ENCODE results near the gene FZD2.
"Not testable (repeated sequence)": the region's sequence is repeated elsewhere in the genome, so short reads cannot be mapped to it uniquely, and the experiment has no call there.

FZD2 gene

DNA sequence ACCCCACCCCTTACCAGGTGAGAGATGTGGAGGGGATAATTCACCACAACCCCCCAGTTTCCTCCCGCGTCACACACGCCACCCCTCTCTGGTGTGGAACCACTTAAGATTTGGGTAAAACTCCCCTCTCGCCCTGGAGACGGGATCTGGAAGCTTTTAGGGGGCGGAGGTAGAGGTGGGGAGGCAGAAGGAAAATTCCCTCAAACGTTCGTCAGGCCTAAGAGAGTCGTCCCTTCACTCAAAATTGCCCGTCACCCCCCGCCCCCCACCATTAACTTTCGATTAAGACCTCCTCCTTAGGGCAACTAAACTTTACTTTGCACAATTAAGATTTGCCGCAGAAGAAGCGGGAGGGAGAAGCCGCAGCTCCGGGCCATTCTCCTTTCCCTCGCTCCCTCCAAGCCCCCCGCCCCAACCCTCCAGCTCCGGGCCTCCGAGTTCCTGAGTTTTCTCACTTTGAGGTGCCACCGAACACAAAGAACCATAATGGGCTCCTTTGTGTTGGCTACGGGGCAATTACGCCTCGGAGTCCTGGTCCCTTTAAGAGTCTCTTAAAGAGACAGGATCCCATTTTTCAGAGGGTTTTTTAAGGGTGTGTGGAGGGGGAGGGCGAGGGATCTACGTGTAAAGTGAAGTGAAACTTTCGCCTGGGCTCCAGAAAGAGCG is 985 bp upstream of the FZD2 start:
- H3K36me3 ChIP-seq (replicated peaks): 0 out of 2 replicates have a peak, but pooled peaks cover 3% of the 10 kb centered on the region
- DNase-seq (ENCODE audit: low spot score in 2 of 2): peak; percentile 79 to 88
- peaks cover 14% of the 10 kb centered on the region for H3K4me1 ChIP-seq
- in situ Hi-C loops (cut with MboI; ENCODE audit: low sequenced_read_pairs): no loop called here
- H3K9me3 ChIP-seq: 0 out of 2 replicates have a peak, but pooled peaks cover 2% of the 10 kb centered on the region
- H3K4me3 ChIP-seq: peak overlapping the region; percentile 47
- H3K27me3 ChIP-seq (ENCODE audit: low read depth): no peaks in the 10 kb centered on the region

- Histone ChIP-seq H3K36me3 (replicated peaks) (0 out of 2 replicates have a peak, but pooled peaks cover 3% of the 10 kb centered on the region), H3K4me3 (peak overlapping the region; percentile 47), H3K9me3 (0 out of 2 replicates have a peak, but pooled peaks cover 2% of the 10 kb centered on the region), H3K27me3 (ENCODE audit: low read depth) (no peaks in the 10 kb centered on the region), H3K4me1 (peaks cover 15% of the 10 kb centered on the region)
- DNase-seq (ENCODE audit: low spot score in 2 of 2): no peak
- in situ Hi-C loops (cut with MboI; ENCODE audit: low sequenced_read_pairs): no loop called here
Observed at GRCh38 chr17:44557651-44558285, 484 bp downstream of the FZD2 start.

- DNase-seq (ENCODE audit: low spot score in 2 of 2): no peak
- H3K36me3 ChIP-seq (replicated peaks): 0 out of 2 replicates have a peak, but pooled peaks cover 3% of the 10 kb centered on the region
- peaks cover 15% of the 10 kb centered on the region for H3K4me1 ChIP-seq
- H3K4me3 ChIP-seq: no peak overlapping the region
- H3K9me3 ChIP-seq: 0 out of 2 replicates have a peak, but pooled peaks cover 2% of the 10 kb centered on the region
- in situ Hi-C loops (cut with MboI; ENCODE audit: low sequenced_read_pairs): no loop called here
- no peaks in the 10 kb centered on the region for H3K27me3 ChIP-seq (ENCODE audit: low read depth)
Observed at GRCh38 chr17:44558334-44558709, 1.0 kb downstream of the FZD2 start.

- H3K4me3 ChIP-seq: peak overlapping the region; percentile 13; the same call in 1 of the 2 replicates
- no peak for DNase-seq (ENCODE audit: low spot score in 2 of 2)
- H3K4me1 ChIP-seq: peaks cover 15% of the 10 kb centered on the region
- 0 out of 2 replicates have a peak, but pooled peaks cover 3% of the 10 kb centered on the region for H3K36me3 ChIP-seq (replicated peaks)
- H3K9me3 ChIP-seq: 0 out of 2 replicates have a peak, but pooled peaks cover 2% of the 10 kb centered on the region
- H3K27me3 ChIP-seq (ENCODE audit: low read depth): no peaks in the 10 kb centered on the region
- in situ Hi-C loops (cut with MboI; ENCODE audit: low sequenced_read_pairs): no loop called here
Observed at GRCh38 chr17:44558710-44559633, 1.7 kb downstream of the FZD2 start.

DNA sequence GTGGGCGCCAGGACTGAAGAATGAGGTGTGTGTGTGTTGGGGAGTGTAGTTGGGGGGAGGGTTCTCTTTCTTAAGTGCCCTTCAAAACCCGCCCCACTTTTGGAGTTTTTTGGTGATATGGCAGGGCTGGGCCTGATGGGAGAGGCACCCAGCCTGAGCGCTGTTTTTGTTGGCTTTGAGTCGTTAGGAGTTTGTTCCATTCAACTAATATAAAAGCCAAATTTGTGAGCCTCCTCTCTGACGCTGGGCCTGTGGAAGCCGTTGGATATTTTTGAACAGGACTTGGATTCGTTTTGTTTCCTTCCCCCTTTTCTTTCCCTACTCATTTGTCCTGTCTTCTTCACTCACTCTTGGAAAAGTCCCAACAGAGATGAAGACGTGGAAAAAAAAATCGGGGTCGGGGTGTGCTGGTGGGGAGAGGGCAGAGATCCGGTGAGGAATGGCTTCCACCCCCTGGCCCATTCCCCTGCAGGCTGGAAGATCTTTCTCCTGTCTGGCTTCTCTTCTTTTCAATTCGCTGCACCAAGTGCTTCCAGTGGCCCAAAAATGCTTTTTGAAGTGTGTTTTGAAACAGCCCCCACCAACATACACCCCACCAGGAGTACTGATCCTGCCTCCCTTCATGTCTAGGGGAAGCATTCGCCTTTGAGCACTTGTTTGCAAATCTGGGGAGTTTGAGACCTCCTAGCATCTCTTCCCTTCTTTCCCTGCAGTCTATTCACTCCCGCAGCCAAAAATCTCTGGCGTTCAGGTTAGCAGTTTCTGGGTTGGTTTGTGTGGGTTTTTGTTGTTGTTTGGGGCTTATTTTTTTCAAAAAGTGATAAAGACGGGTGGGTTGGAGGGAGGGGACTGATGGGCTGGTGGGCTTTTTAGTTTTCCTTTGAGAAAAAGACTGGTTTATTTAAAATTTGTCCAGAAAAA is 2.6 kb downstream of the FZD2 start:
- H3K9me3 ChIP-seq: 0 out of 2 replicates have a peak, but pooled peaks cover 2% of the 10 kb centered on the region
- in situ Hi-C loops (cut with MboI; ENCODE audit: low sequenced_read_pairs): no loop called here
- peaks cover 15% of the 10 kb centered on the region for H3K4me1 ChIP-seq
- DNase-seq (ENCODE audit: low spot score in 2 of 2): no peak
- no peaks in the 10 kb centered on the region for H3K27me3 ChIP-seq (ENCODE audit: low read depth)
- H3K36me3 ChIP-seq (replicated peaks): 0 out of 2 replicates have a peak, but pooled peaks cover 3% of the 10 kb centered on the region
- H3K4me3 ChIP-seq: peak overlapping the region; percentile 13

- in situ Hi-C loops (cut with MboI; ENCODE audit: low sequenced_read_pairs): no loop called here
- DNase-seq (ENCODE audit: low spot score in 2 of 2): no peak
- 0 out of 2 replicates have a peak, but pooled peaks cover 10% of the 10 kb centered on the region for H3K9me3 ChIP-seq
- no peaks in the 10 kb centered on the region for H3K27me3 ChIP-seq (ENCODE audit: low read depth)
- peaks cover 8% of the 10 kb centered on the region for H3K4me1 ChIP-seq
- H3K4me3 ChIP-seq: no peak overlapping the region
- 0 out of 2 replicates have a peak, but pooled peaks cover 3% of the 10 kb centered on the region for H3K36me3 ChIP-seq (replicated peaks)
Observed at GRCh38 chr17:44561237-44561623, 3.9 kb downstream of the FZD2 start.

- Histone ChIP-seq H3K36me3 (replicated peaks) (no peaks in the 10 kb centered on the region), H3K9me3 (0 out of 2 replicates have a peak, but pooled peaks cover 10% of the 10 kb centered on the region), H3K4me1 (peaks cover 8% of the 10 kb centered on the region), H3K27me3 (ENCODE audit: low read depth) (no peaks in the 10 kb centered on the region), H3K4me3 (no peak overlapping the region)
- DNase-seq (ENCODE audit: low spot score in 2 of 2): no peak
- in situ Hi-C loops (cut with MboI; ENCODE audit: low sequenced_read_pairs): no loop called here
Observed at GRCh38 chr17:44564429-44564828, 7.1 kb downstream of the FZD2 start.

DNA sequence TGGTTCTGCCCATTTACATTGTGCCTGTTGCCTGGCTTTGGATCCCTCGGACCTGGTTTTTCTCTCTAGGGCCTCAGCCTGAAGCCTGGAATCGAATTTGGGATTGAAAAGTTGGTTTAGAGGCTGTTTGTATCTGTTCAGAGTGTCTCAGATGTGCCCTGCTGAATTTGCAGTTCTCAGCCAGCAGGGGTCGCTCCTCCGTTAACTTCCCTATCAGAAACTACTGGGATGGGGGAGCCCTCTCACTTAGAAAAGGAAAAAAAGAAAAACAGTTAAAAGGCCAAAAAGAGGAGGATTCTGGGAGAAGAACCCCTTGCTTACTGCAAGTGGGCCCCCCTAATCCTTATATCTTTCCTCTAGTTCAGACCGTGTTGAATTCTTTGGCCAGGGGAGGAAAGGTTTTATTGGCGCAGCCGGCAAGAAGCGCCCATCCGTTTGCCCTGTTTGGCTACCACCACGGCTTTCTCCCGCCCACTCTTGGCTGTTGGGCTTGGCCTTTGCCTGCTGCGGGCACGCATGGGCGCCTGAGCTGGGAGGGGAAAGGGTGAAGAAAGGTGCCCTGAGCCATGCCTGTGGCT is 8.7 kb downstream of the FZD2 start:
- H3K27me3 ChIP-seq (ENCODE audit: low read depth): no peaks in the 10 kb centered on the region
- H3K4me1 ChIP-seq: peaks cover 3% of the 10 kb centered on the region
- in situ Hi-C loops (cut with MboI; ENCODE audit: low sequenced_read_pairs): no loop called here
- H3K9me3 ChIP-seq: 0 out of 2 replicates have a peak, but pooled peaks cover 7% of the 10 kb centered on the region
- no peak overlapping the region for H3K4me3 ChIP-seq
- no peak for DNase-seq (ENCODE audit: low spot score in 2 of 2)
- no peaks in the 10 kb centered on the region for H3K36me3 ChIP-seq (replicated peaks)

DNA sequence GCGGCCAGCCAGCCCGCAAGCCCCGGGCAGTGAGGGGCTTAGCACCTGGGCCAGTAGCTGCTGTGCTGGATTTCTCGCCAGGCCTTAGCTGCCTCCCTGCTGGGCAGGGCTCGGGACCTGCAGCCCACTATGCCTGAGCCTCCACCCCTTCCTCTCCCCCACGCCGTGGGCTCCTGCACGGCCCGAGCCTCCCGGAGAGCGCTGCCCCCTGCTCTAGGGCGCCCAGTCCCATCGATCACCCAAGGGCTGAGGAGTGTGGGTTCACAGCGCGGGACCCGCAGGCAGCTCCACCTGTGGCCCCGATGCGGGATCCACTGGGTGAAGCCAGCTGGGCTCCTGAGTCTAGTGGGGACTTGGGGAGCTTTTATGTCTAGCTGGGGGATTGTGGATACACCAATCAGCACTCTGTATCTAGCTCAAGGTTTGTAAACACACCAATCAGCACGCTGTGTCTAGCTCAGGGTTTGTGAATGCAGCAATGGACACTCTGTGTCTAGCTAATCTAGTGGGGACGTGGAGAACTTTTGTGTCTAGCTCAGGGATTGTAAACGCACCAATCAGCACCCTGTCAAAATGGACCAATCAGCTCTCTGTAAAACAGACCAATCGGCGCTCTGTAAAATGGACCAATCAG is 11.1 kb downstream of the FZD2 start:
- not testable (repeated sequence) for DNase-seq (ENCODE audit: low spot score in 2 of 2); H3K9me3 ChIP-seq

DNA sequence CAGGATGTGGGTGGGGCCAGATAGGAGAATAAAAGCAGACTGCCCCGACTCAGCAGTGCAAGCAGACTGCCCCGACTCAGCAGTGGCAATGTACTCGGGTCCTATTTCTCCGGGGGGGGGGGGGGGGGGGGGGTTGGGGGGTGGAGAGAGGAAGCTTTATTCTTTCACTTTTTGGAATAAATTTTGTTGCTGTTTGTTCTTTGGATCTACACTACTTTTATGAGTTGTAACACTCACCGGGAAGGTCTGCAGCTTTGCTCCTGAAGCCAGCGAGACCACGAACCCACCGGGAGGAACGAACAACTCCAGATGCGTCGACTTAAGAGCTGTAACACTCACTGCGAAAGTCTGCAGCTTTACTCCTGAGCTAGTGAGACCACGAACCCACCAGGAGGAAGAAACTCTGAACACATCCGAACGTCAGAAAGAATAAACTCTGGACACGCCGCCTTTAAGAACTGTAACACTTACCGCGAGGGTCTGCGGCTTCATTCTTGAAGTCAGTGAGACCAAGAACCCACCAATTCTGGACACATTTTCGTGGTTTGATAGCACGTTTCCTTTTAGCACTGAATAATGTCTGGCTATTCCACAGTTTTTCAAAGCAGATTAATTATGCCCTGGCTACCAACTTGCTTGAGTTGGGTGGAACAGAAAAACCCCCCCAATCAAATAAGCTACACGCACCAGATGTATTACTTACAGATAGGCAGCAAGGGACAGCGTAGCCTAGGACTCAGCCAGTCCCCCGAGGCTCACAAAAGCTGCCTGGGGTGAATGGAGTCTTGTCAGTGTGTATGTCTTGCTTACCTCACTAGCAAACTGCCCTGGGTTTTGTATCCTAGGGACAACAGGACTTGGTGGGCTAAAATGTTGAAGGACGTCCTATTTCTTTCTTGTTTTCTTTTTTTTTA is 11.9 kb downstream of the FZD2 start:
- in situ Hi-C loops (cut with MboI; ENCODE audit: low sequenced_read_pairs): no loop called here
- no peaks in the 10 kb centered on the region for H3K4me1 ChIP-seq
- H3K36me3 ChIP-seq (replicated peaks): no peaks in the 10 kb centered on the region
- 0 out of 2 replicates have a peak, but pooled peaks cover 7% of the 10 kb centered on the region for H3K9me3 ChIP-seq
- no peaks in the 10 kb centered on the region for H3K27me3 ChIP-seq (ENCODE audit: low read depth)
- DNase-seq (ENCODE audit: low spot score in 2 of 2): peak in 1 of 2 experiments; percentile 38
- H3K4me3 ChIP-seq: no peak overlapping the region

More for the DNA sequence above, 11.1 kb downstream of the FZD2 start:
- H3K4me1 ChIP-seq; H3K4me3 ChIP-seq; in situ Hi-C loops (cut with MboI; ENCODE audit: low sequenced_read_pairs); H3K27me3 ChIP-seq (ENCODE audit: low read depth); H3K36me3 ChIP-seq (replicated peaks): not testable (repeated sequence)

DNA sequence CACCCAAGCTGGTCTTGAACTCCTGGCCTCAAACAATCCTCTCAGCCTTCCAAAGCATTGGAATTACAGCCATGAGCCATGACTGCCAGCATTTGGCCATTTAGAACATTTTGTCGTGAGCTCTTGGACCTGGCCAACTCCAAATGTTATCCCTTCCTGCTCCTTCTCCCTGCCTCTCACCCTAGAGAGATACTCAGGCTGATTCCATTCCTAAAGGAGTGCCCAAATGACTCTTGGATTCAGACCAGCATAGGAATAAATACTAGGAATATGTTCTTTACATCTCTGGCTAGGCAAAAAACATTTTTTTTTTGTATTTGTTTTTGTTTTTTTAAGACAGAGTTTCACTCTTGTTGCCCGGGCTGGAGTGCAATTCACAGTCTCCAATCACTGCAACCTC is 15.5 kb downstream of the FZD2 start:
- Histone ChIP-seq H3K4me3 (no peak overlapping the region), H3K36me3 (replicated peaks) (no peaks in the 10 kb centered on the region), H3K9me3 (no peaks in the 10 kb centered on the region), H3K4me1 (no peaks in the 10 kb centered on the region), H3K27me3 (ENCODE audit: low read depth) (0 out of 2 replicates have a peak, but pooled peaks cover 1% of the 10 kb centered on the region)
- in situ Hi-C loops (cut with MboI; ENCODE audit: low sequenced_read_pairs): no loop called here
- DNase-seq (ENCODE audit: low spot score in 2 of 2): no peak

Measured in HAP-1 (cell line).